ENCODE data around the gene GNG11. TPM values are rescaled to one million over a fixed set of nuclear protein-coding genes. Genes with fewer than 3 reads are reported as not detected.

GNG11 gene
- polyA plus RNA-seq, 3 donors, result 39.5 to 43.8 (median 43.1) TPM

Other genes starting within 250 kb of the GNG11 start
- 10 to 100 TPM in 2 of 3 donors, 1 to 10 TPM in 1; 9.0 to 12.1 (median 10.8) TPM for gene TFPI2, start 31.0 kb upstream of the GNG11 start, polyA plus RNA-seq (ENCODE audit: insufficient read length in 3 of 3)
- gene GNGT1, start 15.2 kb upstream of the GNG11 start, polyA plus RNA-seq (ENCODE audit: insufficient read length in 3 of 3), result under 1 TPM in 1 of 3 donors, not detected in 2; 0.17 TPM
- gene BET1, start 82.6 kb downstream of the GNG11 start, polyA plus RNA-seq (ENCODE audit: insufficient read length in 3 of 3), result 10 to 100 TPM; 41.3 to 46.6 (median 43.5) TPM